GM18870 (cell line): ENCODE results near the gene UBE2R2.
"Not testable (repeated sequence)": the region's sequence is repeated elsewhere in the genome, so short reads cannot be mapped to it uniquely, and the experiment has no call there.

Experiments used
- ATAC-seq: cut with Tn5 transposase; IDR thresholded peaks from one replicate; pipeline ENCODE4 v1.9.1; 2021; ENCODE audit warnings: moderate library complexity; ENCODE audit not compliant: unreplicated experiment

The UBE2R2 gene

DNA sequence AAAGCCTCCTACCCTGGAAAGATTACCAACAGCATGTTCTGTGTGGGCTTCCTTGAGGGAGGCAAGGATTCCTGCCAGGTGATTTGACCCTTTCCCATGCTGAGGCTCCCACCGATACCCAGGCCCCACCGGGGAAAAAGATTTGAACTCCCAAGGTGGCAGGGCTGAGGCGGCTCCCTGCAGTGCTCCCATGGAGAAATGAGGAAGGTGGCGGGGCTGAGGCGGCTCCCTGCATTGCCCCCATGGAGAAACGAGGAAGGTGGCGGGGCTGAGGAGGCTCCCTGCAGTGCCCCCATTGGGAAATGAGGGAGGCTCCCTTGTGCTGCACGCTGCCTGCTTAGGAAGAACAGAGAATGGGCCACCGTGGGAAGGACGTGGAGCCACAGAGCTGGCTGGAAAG is 18.4 kb upstream of the UBE2R2 start:
- no peak for ATAC-seq

DNA sequence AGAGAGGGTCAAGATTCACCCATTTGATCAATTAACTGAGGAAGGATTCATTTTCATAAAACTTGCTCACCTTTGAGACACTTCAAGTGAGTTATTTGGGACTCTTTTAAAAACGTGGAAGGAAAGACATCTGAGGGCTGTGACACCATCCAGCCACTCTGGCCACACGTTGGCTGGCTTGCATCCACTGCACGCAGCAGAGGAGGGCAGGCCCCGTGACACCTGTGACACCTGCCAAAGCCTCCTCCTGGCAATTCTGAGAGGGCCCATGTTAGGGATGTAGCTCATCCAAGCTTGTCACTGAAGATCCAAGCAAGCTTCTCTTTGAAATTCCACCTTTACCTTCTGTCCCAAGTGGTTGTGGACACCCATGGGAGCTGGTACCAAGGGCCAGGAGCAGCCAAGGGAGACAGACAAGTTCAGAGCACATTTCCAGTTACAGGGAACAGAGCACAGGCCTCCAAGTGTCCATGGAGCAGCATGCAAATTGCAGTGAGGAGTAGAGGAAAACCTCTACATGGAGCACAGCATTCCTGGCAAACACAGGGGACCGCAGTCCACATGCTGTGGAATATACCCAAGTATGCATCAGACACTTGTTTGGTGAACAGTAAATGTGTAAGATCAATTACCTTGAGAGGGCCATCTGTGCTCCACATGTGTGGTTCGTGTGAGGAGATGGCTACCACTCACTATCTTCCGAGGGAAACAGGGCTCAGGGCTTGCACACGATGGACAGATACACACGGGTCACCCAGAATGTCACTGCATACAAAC is 16.8 kb upstream of the UBE2R2 start:
- ATAC-seq = no peak

DNA sequence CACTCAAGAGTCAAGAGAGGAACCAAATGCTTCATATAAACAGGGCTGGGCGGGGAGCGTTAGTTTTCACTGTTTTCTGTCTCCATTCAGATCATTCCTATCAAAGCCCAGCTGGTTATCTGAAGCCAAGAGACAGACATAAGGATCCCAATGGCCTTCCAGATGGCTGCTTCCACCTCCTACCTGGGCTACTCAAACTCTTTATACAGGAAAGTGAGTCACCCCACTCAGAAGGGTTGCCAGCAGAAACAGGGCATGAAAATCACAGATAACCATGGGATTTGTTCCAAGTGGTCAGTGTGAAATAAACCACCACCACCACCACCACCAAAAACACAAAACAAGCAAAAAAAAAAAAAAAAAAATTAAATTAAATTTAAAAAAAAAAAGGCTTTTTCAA is 16.1 kb upstream of the UBE2R2 start:
- ATAC-seq = no peak

DNA sequence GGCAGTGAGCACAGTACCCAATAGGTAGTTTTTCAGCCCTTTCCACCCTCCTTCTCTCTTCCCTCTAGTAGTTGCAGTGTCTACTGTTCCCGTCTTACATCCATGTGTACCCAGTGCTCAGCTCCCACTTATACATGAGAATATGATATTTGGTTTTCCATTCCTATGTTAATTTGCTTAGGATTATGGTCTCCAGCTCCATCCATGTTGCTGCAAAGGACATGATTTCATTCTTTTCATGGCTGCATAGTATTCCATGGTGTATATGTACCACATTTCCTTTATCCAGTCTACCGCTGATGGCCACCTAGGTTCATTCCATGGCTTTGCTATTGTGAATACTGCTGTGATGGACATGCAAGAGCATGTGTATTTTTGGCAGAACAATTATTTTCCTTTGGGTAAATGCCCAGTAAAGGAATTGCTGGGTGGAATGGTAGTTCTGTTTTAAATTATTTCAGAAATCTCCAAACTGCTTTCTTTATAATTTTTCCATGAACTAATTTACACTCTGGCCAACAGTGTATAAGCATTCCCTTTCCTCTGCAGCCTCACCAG is 14.9 kb upstream of the UBE2R2 start:
- ATAC-seq = not testable (repeated sequence)

DNA sequence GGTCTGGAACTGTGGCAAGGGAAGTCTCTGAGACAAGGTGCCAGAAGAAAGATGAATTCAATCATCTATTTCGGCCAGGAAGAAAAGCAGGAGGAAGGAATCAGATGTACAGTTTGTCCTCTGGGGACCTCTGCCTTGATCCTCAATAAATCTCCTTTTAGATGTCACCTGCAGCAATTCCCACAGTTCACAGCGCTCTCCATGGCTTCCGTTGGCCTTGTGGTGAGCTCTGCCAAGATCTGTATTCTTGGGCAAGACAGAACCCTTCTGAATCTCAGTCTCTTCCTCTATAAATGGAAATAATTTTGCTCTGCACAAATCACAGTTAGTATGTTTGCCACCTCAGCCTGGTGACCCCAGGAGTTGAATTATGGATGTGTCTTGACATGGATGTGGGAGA is 12.8 kb upstream of the UBE2R2 start:
- ATAC-seq = not testable (repeated sequence)

DNA sequence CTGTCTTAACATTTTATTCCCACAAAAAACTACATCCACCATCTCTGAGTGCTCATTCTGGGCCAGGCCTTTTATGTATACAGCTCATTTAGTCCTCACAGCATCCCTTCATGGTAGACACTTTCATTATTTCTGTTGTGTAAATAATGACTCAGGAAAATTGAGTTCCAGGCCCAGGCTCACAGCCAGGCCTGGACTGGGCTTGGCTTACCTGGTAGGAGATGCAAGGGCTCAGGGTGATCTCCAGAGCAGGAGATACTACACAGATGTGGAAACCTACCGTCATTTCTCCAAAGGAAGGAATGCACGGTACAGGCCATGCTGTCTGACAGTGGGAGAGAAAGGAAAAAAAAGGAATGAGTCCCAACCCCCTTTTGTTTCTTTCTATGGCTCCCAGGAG is 9.8 kb upstream of the UBE2R2 start:
- not testable (repeated sequence) for ATAC-seq

DNA sequence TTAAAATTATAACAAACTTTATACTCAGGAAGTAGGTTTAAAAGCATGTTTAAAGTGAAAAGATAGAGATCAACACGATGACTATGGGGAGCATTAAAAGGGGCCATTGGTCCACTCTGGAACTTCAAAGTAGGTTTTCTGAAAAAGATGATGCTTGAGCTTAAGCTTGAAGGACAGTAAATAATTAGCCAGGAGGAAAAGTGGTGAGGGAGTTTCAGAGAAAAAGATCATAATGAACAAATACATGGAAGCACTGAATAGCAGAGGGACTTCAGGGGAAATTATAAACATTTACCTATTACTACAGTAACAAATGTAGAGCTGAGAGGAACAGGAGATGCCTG is 8.0 kb upstream of the UBE2R2 start:
- ATAC-seq = not testable (repeated sequence)

DNA sequence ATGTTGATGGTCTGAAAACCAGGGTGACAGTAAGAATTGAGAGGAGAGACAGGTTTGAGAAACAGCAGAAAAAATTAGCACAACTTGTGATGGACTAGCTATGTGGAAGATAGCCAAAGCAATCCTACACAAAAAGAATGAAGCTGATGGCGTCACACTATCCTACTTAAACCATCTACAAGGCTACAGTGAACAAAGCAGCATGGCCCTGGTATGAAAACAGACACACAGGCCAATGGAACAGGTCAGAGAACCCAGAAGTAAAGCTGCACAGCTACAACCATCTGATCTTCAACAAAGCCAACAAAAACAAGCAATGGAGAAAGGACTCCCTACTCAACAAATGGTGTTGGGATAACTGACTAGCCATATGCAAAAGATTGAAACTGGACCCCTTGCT is 7.5 kb upstream of the UBE2R2 start:
- no peak for ATAC-seq

DNA sequence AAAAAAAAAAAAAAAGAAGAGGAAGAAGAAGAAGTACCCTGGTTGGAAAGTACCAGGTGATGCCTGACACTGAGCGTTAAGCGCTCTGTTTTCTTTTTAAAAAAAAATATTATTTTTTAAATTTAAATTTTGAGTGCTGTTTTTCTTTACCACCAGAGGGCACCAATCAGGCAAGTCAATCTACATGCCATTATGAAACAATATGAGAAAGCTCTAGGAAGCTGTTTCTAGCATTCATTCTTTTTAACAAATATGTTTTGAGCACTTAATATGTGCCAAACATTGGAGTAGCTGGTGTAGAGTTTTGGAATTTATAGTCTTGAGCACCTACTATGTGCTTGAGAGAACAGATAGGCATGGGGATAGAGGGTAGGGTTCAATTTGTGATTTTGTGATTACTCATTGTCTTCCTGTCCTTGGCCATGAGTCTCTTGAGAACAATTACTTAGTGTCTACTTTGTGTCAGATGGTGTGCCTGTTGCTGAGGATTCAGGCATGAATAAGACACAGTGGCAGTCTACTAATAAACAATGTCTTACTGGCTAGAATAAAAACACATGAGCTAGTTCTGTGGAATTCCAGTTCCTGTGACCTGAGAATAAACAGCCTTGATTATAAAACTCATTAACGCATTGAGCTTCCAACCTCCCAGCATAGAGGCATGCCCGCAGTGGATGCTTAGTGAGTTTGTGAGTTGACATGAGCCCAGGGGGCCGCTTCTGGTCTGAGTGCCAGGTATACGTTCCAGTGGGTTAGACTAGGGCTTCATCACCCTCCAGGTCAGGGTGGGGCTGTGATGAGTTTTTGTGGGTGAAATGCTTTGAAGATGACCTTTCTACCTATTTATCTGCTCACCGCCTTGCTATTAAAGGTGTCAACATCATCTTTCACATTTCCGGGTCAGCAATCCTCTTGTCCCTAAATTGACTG is 3.0 kb upstream of the UBE2R2 start:
- no peak for ATAC-seq

DNA sequence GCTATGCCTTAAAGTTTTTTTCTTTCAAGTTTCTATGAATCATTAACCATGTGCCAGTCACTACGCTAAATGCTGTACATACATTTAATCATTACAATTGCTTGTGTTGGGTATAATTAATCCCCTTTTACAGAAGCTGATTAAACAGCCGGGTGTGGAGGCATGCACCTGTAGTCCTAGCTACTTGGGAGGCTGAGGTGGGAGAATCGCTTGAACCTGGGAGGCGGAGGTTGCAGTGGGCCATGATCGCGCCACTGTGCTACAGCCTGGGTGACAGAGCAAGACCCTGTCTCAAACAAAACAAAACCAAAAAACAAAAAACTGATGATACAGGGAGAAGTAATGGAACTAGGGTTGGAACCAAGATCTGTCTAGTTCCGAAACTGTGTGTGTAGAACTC is 1.2 kb upstream of the UBE2R2 start:
- ATAC-seq = no peak

DNA sequence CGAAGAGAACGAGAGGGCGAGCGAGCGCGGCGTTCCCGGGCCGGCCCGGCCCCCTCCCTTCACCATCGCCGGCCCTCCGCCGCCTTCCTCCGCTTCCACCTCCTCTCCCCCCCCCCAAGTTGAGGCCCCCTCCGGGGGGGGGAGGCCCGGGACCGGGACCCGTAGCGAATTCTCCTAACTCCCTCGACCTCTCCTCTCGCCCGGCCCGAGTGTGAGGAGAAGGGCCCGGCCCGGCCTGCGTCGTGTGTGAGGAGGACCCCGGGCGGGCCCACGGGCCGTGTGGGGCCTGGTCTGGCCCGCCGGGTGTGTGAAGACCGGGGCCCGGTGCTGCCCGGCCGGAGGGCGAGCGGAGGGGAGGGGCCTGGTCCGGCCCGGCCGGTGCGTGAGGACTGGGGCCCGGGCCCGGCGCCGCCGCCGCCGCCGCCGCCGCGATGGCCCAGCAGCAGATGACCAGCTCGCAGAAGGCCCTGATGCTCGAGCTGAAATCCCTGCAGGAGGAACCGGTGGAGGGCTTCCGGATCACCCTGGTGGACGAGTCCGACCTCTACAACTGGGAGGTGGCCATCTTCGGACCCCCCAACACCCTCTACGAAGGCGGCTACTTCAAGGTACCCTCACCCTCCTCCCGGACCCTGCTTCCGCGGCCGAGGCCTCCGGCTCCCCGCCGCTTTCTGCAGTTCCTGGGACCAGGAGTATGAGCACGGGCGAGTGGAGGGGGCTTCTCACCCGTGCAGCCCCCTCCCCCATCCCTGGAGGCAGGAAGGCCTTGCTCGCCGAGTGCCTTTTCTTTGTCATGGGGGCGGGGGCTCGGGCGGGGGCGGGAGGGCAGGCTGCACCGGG is 587 bp downstream of the UBE2R2 start:
- no peak for ATAC-seq

DNA sequence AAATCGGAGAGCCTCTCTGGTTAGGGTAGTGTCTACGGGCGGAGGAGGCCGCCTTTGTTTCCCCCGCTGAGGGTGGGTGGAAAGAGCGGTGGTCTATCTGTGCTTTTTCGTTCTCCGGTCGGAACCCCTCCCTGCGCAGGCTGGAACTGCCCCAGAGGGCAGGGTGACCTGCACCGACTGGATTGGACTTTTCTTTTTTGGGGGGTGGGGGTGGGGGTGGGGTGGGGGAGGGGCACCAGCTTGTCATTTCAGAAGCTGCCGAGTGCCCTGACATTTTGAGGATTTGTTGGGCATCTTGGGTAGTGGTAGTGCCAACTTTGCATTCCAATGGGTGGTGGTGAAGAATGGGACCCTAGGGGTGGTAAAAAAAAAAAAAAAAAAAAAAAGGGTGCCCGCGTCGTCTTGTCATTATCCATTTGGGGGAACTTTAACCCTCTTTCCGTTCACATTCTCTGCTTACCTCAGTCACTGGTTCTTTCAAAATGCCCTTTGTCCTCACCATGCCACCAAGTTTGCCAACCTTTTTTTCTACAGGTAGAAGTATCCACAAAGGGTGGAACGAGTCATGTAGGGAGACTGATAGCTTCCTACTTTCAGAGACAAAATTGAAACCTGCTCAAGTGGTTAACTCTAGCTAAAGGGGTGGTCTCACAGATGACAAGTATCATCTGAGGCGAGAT is 1.3 kb downstream of the UBE2R2 start:
- ATAC-seq = no peak

DNA sequence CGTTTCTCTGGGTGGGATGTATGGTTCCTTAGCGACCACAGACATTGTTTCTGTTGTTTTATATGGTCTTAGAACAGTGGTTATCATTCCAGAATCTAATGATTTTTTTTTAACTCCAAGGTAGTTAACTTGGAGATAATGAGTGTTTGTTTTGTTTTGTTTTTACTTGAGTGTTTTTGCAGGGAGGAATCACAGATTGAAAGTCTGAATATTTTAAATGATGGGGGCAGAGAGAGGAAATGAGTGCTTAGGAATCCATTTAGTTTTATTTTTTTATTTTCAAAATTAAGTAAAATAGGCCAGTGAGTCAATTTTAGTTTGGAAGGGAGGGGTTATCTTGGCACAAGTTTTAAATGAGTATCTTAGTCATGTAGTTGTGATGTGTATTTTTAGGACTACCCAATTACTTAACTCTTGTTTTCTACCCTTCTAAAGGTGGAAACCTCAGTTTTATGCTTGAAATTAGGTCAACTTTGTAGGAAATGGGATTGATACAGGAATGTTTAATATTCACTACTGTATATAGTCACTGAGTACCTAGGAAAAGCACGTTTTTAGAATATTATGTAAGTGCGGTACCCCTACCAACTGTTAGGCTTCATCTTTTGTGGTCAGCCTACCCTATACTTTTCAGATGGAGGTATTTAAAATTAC is 2.0 kb downstream of the UBE2R2 start:
- no peak for ATAC-seq

DNA sequence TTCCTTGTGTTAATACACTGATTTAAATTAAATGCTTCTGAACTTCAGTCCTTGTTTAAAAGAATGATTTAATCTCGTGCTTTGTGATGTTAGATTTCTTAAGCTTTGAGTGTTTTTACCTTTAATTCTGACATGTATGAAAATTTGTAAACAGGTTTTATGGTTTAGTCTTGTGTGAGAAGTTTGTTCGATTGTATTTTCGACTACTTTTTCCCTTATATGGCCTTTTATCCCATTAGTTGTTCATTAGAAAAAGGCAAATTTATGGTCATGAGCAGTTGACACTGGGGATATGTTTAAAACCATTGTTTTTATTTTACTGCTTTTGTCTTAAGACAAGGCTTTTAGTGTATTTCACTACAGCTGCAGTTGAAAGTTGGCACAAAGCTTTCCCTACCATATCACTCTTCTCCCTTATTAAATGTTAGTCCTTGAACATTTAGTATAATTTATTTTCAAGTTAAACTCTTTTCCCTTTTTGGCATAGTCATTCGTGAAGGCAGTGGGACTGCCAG is 3.3 kb downstream of the UBE2R2 start:
- no peak for ATAC-seq

DNA sequence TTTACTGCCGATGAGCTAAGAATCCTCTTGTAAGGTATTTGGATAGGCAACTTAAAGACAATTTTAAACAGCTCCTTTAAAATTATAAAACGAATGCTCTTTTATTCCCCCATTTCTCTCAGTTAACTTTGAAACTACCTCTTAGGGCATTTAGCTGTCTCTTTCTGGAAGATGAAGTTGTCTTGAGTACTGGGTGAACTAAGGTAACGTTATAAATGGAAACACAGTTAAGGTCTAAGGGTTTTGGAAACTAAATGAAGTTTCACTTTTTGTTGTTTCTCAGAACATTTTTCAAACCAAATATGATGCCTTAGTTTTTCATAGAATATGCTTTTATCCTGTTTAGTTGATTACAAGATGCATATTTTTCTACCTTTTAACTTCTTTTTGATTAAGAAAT is 6.8 kb downstream of the UBE2R2 start:
- no peak for ATAC-seq

DNA sequence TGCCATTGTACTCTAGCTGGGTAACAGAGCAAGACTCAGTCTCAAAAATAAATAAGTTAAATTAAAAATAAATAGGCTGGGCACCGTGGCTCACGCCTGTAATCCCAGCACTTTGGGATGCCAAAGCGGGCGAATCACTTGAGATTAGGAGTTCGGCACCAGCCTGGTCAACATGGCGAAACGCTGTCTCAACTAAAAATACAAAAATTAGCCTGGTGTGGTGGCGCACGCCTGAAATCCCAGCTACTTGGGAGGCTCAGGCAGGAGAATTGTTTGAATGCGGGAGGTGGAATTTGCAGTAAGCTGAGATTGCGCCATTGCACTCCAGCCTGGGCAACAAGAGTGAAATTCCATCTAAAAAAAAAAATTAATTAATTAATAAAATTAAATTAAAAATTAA is 10.3 kb downstream of the UBE2R2 start:
- not testable (repeated sequence) for ATAC-seq

DNA sequence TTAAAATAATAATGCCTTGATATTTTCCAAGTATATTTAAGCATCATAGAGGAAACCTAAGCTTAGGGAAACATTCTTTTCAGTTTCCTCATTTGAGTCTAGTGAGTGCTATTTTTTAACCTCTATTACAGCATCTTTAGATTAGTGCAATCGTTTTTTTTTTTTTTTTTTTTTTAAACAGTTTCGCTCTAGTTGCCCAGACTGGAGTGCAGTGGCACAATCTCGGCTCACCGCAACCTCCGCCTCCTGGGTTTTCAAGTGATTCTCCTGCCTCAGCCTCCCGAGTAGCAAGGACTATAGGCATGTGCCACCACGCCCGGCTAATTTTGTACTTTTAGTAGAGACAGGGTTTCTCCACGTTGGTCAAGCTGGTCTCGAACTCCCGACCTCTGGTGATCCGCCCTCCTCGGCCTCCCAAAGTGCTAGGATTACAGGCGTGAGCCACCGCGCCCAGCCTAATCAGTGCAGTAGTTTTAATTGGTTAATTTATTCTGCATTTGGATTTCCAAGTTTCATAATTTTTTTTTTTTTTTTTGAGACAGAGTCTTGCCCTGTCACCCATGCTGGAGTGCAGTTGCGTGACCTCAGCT is 12.8 kb downstream of the UBE2R2 start:
- not testable (repeated sequence) for ATAC-seq

DNA sequence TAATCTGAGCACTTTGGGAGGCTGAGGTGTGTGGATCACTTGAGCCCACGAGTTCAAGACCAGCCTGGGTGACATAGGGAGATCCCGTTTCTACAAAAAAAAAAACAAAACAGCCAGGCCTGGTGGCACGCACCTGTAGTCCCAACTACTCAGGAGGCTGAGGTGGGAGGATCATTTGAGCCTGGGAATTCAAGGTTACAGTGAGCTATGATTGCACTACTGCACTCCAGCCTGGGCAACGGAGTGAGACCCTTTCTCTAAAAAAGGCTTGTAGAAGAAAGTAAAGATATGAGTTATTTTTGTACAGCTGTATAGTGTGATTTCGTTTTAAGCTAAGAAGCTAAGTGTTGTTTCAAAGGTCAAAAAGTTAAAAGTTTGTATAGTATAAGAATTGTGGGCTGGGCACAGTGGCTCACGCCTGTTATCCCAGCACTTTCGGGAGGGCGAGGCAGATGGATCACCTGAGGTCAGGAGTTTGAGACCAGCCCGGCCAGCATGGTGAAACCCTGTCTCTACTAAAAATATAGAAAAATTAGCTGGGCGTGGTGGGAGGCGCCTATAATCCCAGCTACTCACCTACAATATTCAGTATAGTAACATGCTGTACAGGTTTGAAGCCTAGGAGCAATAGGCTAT is 18.8 kb downstream of the UBE2R2 start:
- ATAC-seq = no peak

DNA sequence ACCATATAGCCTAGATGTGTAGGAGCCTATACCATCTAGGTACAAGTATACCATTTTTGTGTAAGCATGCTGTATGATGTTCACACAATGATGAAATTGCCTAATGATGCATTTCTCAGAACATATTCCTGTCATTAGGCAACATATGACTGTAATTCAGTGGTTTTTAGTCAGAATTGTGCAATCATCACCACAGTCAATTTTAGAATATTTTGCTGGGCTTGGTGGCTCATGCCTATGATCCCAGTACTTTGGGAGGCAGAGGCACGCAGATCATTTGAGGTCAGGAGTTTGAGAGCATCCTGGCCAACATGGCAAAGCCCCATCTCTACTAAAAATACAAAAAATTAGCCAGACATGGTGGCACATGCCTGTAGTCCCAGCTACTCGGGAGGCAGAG is 19.3 kb downstream of the UBE2R2 start:
- ATAC-seq = not testable (repeated sequence)
